Prostate gland (tissue), 2 donors: ENCODE results near the gene NDST1. TPM values are rescaled to one million over a fixed set of nuclear protein-coding genes. Genes with fewer than 3 reads are reported as not detected.
A peak's percentile ranks its signal among the peaks of the same experiment; 100 is the strongest.

Experiments used
- DNase-seq: peaks from one replicate; pipeline ENCODE4 v3.0.0-alpha.2; 2019; ENCODE audit warnings: low spot score
- H3K27ac ChIP-seq, 2 donors: fragments of 200-600 bp; sonication (generic); 2 replicates each; pipeline ENCODE4 v1.5.1; 2017 to 2019
- H3K27me3 ChIP-seq: fragments of 200-600 bp; sonication (generic); replicated peaks from 2 replicates; pipeline ENCODE4 v1.5.1; 2019; ENCODE audit not compliant: insufficient read depth
- H3K36me3 ChIP-seq, 2 donors: fragments of 200-600 bp; sonication (generic); 1 replicate in 1 of 2; 2 replicates in 1 of 2; pipeline versions ENCODE4 v1.5.1 to v1.8.1; 2017 to 2019
- H3K4me1 ChIP-seq: fragments of 200-600 bp; sonication (generic); replicated peaks from 2 replicates; pipeline ENCODE4 v1.5.1; 2019
- H3K4me3 ChIP-seq, 2 donors: fragments of 200-600 bp; sonication (generic); 2 replicates each; pipeline ENCODE4 v1.5.1; 2017 to 2019
- H3K9me3 ChIP-seq: fragments of 200-600 bp; sonication (generic); 2 replicates; pipeline ENCODE4 v1.5.1; 2017
- CTCF ChIP-seq, 4 experiments: fragments of 200-600 bp in 2 of 4; fragments of 450-650 bp in 2 of 4; sonication (generic) in 2 of 4; IDR thresholded peaks; 1 replicate in 3 of 4; 2 replicates in 1 of 4; pipeline ENCODE4 v1.5.1; 2016 to 2019; ENCODE audit warnings: antibody characterized with exemption in 4 of 4, mild to moderate bottlenecking in 2 of 4, moderate library complexity in 2 of 4
- POLR2A ChIP-seq: fragments of 450-650 bp; IDR thresholded peaks from one replicate; pipeline ENCODE4 v1.6.1; 2016; ENCODE audit warnings: antibody characterized with exemption, mild to moderate bottlenecking
- POLR2AphosphoS5 ChIP-seq: sonication (generic); formaldehyde crosslinking; IDR thresholded peaks from one replicate; pipeline ENCODE4 v1.6.1; 2017; ENCODE audit warnings: antibody characterized with exemption
- WGBS: methylation state at CpG from one replicate; pipeline ENCODE4 v1.1.5; 2018; 5-methylcytosine and 5-hydroxymethylcytosine counted together
- intact Hi-C: fragments of 100-400 bp; cut with DNase I; formaldehyde crosslinking; loops from one replicate; pipeline ENCODE4 v1.14.2; 2022
- total RNA-seq, 2 donors: library from RNA; depleted of rRNA; stranded (reverse); fragments of >200 nt; gene quantifications; one replicate each; pipeline ENCODE4 v1.1.0, GENCODE V29; 2016

The NDST1 gene
- total RNA-seq, 2 donors from 2014 or later = 65.8 to 175 TPM

- intact Hi-C loops = no loop called here
- H3K9me3 ChIP-seq = no peaks in the 10 kb centered on the region
- peaks cover 52% of the 10 kb centered on the region for H3K4me1 ChIP-seq
- H3K36me3 ChIP-seq = no peaks in the 10 kb centered on the region
- no peak overlapping the region for H3K4me3 ChIP-seq
- H3K27ac ChIP-seq = peak overlapping the region; percentile 66 to 67
- H3K27me3 ChIP-seq = no peaks in the 10 kb centered on the region
- TF ChIP-seq POLR2A = no peak
- TF ChIP-seq POLR2AphosphoS5 = no peak
- no peak for TF ChIP-seq CTCF (IDR thresholded peaks at IDR 0.05)
- peak; percentile 35 for DNase-seq
- 30% methylated on average over 11 of the region's 11 CpGs for WGBS
These were observed 1.1 kb upstream of the NDST1 start for GRCh38 chr5:150506571-150507473.

- DNase-seq = no peak
- WGBS = 29% methylated on average over 1 of the region's 2 CpGs
- no peak overlapping the region for H3K4me3 ChIP-seq
- no peaks in the 10 kb centered on the region for H3K27me3 ChIP-seq
- no peaks in the 10 kb centered on the region for H3K36me3 ChIP-seq
- peak overlapping the region; percentile 36 to 67 for H3K27ac ChIP-seq
- no peak for TF ChIP-seq POLR2A
- no peak for TF ChIP-seq CTCF (IDR thresholded peaks at IDR 0.05)
- no peak for TF ChIP-seq POLR2AphosphoS5
- peaks cover 52% of the 10 kb centered on the region for H3K4me1 ChIP-seq
- intact Hi-C loops = no loop called here
- H3K9me3 ChIP-seq = no peaks in the 10 kb centered on the region
These were observed 328 bp downstream of the NDST1 start for GRCh38 chr5:150508277-150508640.

GRCh38 chr5:150508828-150509227, 897 bp downstream of the NDST1 start:
- H3K4me1 ChIP-seq = peaks cover 52% of the 10 kb centered on the region
- H3K9me3 ChIP-seq = no peaks in the 10 kb centered on the region
- H3K27ac ChIP-seq = peak overlapping the region; percentile 36 to 67
- DNase-seq = no peak
- H3K27me3 ChIP-seq = no peaks in the 10 kb centered on the region
- intact Hi-C loops = no loop called here
- WGBS = 69% methylated on average over 4 of the region's 4 CpGs
- TF ChIP-seq CTCF (IDR thresholded peaks at IDR 0.05) = no peak
- no peaks in the 10 kb centered on the region for H3K36me3 ChIP-seq
- no peak overlapping the region for H3K4me3 ChIP-seq

GRCh38 chr5:150509992-150510391, 2.1 kb downstream of the NDST1 start:
- TF ChIP-seq POLR2A (no peak), CTCF (IDR thresholded peaks at IDR 0.05) (no peak), POLR2AphosphoS5 (no peak)
- intact Hi-C loops = no loop called here
- peaks cover 48% of the 10 kb centered on the region for H3K4me1 ChIP-seq
- H3K9me3 ChIP-seq = no peaks in the 10 kb centered on the region
- no peak overlapping the region for H3K4me3 ChIP-seq
- no peaks in the 10 kb centered on the region for H3K36me3 ChIP-seq
- H3K27me3 ChIP-seq = no peaks in the 10 kb centered on the region
- WGBS = 60% methylated on average over 7 of the region's 7 CpGs
- peak; percentile 20 for DNase-seq
- peak overlapping the region; percentile 68 to 69 for H3K27ac ChIP-seq
